Measurements from ENCODE around the gene NEDD4. TPM values are rescaled to one million over a fixed set of nuclear protein-coding genes. Genes with fewer than 3 reads are reported as not detected.

Gene NEDD4
- polyA plus RNA-seq, 1 experiment: 13.3 TPM

GRCh38 chr15:55916666-55917409 lies 76.6 kb downstream of the NEDD4 start:
- no peaks in the 10 kb centered on the region for H3K27me3 ChIP-seq (ENCODE audit: control insufficient read depth, insufficient read depth, low read length)
- POLR2A ChIA-PET: interaction anchor here (0.6 kb wide), 1 partner anchor 19 kb away, joined by 30 read pairs; no protein-coding TSS in a partner anchor
- peak overlapping the region; percentile 26 for H3K4me3 ChIP-seq (ENCODE audit: low read depth, low read length)
- DNase-seq (ENCODE audit: low read depth): peak; percentile 75
- CTCF ChIA-PET: interaction anchor here (0.5 to 5.2 kb wide), 17 partner anchors 8 to 390 kb away, joined by 3 to 28 read pairs (median 4); partner anchors contain the start of gene NEDD4
- no peak for TF ChIP-seq CTCF (IDR thresholded peaks at IDR 0.05; ENCODE audit: insufficient read depth, low read depth, low read length)
- H3K36me3 ChIP-seq (ENCODE audit: control insufficient read depth, insufficient read depth, low read length): no peaks in the 10 kb centered on the region

GRCh38 chr15:55915876-55916567 lies 77.4 kb downstream of the NEDD4 start:
- no peak for DNase-seq (ENCODE audit: low read depth)

GRCh38 chr15:55915221-55915620 lies 78.2 kb downstream of the NEDD4 start:
- no peak for DNase-seq (ENCODE audit: low read depth)
- no peaks in the 10 kb centered on the region for H3K27me3 ChIP-seq (ENCODE audit: control insufficient read depth, insufficient read depth, low read length)
- no peak for TF ChIP-seq CTCF (IDR thresholded peaks at IDR 0.05; ENCODE audit: insufficient read depth, low read depth, low read length)
- H3K4me3 ChIP-seq (ENCODE audit: low read depth, low read length): peak overlapping the region; percentile 27
- ChIA-PET POLR2A (no interaction called here), CTCF (interaction anchor here (0.5 to 5.2 kb wide), 4 partner anchors 16 to 145 kb away, joined by 3 to 28 read pairs (median 4); no protein-coding TSS in a partner anchor)
- H3K36me3 ChIP-seq (ENCODE audit: control insufficient read depth, insufficient read depth, low read length): no peaks in the 10 kb centered on the region

More at GRCh38 chr15:55915876-55916567, 77.4 kb downstream of the NEDD4 start:
- Histone ChIP-seq H3K4me3 (ENCODE audit: low read depth, low read length) (peak overlapping the region; percentile 27), H3K36me3 (ENCODE audit: control insufficient read depth, insufficient read depth, low read length) (no peaks in the 10 kb centered on the region), H3K27me3 (ENCODE audit: control insufficient read depth, insufficient read depth, low read length) (no peaks in the 10 kb centered on the region)
- no peak for TF ChIP-seq CTCF (IDR thresholded peaks at IDR 0.05; ENCODE audit: insufficient read depth, low read depth, low read length)
- POLR2A ChIA-PET: no interaction called here
- CTCF ChIA-PET: interaction anchor here (0.5 to 5.2 kb wide), 12 partner anchors 8 to 317 kb away, joined by 3 to 28 read pairs (median 4); partner anchors contain the start of gene NEDD4

- Histone ChIP-seq H3K4me3 (ENCODE audit: low read depth, low read length) (peak overlapping the region; percentile 27), H3K27me3 (ENCODE audit: control insufficient read depth, insufficient read depth, low read length) (no peaks in the 10 kb centered on the region), H3K36me3 (ENCODE audit: control insufficient read depth, insufficient read depth, low read length) (no peaks in the 10 kb centered on the region)
- ChIA-PET CTCF (interaction anchor here (1.5 to 5.2 kb wide), 2 partner anchors 15 to 55 kb away, joined by 4 to 28 read pairs; no protein-coding TSS in a partner anchor), POLR2A (no interaction called here)
- TF ChIP-seq CTCF (IDR thresholded peaks at IDR 0.05; ENCODE audit: insufficient read depth, low read depth, low read length): no peak
- no peak for DNase-seq (ENCODE audit: low read depth)
These were observed 79.0 kb downstream of the NEDD4 start for GRCh38 chr15:55914446-55914845.

GRCh38 chr15:55912982-55913381 lies 80.4 kb downstream of the NEDD4 start:
- Histone ChIP-seq H3K27me3 (ENCODE audit: control insufficient read depth, insufficient read depth, low read length) (no peaks in the 10 kb centered on the region), H3K36me3 (ENCODE audit: control insufficient read depth, insufficient read depth, low read length) (no peaks in the 10 kb centered on the region), H3K4me3 (ENCODE audit: low read depth, low read length) (peak overlapping the region; percentile 9; the same call in 1 of the 2 replicates)
- ChIA-PET POLR2A (interaction anchor here (0.6 kb wide), 1 partner anchor 1792 kb away, joined by 17 read pairs; no protein-coding TSS in a partner anchor), CTCF (interaction anchor here (1.7 to 5.2 kb wide), 2 partner anchors 14 to 80 kb away, joined by 3 to 28 read pairs; partner anchors contain the start of gene NEDD4)
- DNase-seq (ENCODE audit: low read depth): no peak
- TF ChIP-seq CTCF (IDR thresholded peaks at IDR 0.05; ENCODE audit: insufficient read depth, low read depth, low read length): no peak
